H54 (cell line): ENCODE measurements around the gene LZTFL1.
"Not testable (repeated sequence)": the region's sequence is repeated elsewhere in the genome, so short reads cannot be mapped to it uniquely, and the experiment has no call there.

Experiments
- DNase-seq: peaks from one replicate; pipeline ENCODE4 v3.0.0; 2011; ENCODE audit warnings: low spot score, mixed read lengths; ENCODE audit not compliant: insufficient read length
- FAIRE-seq: peaks from 3 replicates; lab custom pipeline; 2011; peaks lifted over from hg19 to GRCh38; lab: Jason Lieb, UNC
- POLR2A ChIP-seq: IDR thresholded peaks from 2 replicates; pipeline ENCODE4 v1.6.1; 2011; ENCODE audit warnings: low read depth, mild to moderate bottlenecking, low read length

LZTFL1 gene

DNA sequence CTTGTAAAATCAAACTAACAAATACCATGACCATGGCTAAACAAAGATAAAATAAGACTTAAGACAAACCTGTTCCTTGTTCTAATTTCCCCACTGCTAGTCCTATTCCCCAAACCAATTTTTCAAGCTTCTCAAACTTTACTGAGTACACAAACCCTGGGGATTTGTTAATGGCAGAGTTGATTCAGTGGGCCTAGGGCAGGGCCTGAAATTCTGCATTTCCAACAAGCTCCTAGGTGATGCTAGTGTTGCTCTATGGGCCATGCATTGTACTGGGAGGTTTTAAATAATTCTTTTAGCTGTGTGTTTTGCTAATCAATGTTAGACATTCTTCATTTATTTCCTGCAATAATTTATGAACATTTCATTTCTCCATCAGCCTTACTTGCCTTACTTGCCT, 31.1 kb upstream of the LZTFL1 start:
- no peak for DNase-seq
- no peak for FAIRE-seq
- no peak for TF ChIP-seq POLR2A

DNA sequence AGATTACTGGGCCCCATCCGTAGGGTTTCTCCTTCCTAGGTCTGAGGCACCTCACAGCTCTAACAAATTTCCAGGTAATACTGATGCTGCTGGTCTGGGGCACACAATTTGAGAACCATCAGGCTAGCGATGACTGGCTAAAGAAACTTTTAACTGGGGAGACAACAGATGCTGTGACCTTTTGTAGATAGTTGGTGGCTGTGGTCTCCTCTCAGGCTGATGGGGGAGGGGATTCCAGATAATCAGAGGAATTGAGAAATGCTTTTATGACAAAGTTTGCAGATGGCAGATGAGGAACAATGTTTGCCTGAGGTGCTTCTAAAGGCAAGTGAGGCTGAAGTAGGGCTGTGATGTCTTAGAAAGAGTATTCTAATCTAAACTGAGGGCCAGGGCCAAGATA, 30.6 kb upstream of the LZTFL1 start:
- FAIRE-seq, result no peak
- TF ChIP-seq POLR2A, result no peak

DNA sequence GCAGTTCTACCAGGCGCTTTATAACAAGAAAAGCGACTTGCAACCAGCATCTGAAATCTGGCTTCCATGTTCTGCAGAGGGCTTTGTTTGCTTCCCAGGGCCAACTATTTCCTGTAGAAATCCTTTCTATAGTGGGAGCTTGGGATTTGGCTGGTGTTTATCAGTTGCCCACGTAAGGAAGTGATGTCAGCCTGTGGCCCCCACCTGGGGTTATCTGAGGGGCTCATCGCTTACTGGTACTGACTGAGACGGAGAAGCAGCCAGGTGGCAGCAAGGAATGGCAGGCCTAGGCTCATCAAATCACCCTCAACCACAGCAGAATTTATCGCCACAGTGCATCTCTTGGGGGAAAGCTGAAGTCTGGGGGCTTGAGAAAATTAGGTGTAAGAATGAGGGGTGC, 29.9 kb upstream of the LZTFL1 start:
- no peak for DNase-seq
- no peak for TF ChIP-seq POLR2A
- FAIRE-seq, result no peak

More for the DNA sequence above, 30.6 kb upstream of the LZTFL1 start:
- no peak for DNase-seq

DNA sequence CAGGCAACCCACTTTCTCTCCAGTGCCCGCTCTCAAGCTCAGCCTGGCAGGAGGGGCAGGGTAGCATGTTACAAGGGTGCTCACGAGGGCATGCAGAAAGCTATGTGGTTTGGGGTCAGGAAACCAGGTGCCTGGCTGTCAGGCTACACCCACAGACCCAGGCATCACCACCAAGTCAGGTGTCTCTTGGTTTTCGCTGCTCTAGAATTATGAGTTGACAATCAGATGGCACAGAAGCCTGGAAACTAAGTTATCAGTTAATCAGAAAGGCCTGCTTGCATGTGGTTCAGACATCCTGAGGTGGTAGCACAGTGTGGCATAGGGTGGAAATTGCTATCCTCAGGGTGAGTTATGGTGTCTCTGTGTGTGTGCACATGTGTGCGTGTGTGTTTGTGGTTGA, 28.2 kb upstream of the LZTFL1 start:
- TF ChIP-seq POLR2A, result no peak
- DNase-seq, result no peak
- FAIRE-seq, result no peak

DNA sequence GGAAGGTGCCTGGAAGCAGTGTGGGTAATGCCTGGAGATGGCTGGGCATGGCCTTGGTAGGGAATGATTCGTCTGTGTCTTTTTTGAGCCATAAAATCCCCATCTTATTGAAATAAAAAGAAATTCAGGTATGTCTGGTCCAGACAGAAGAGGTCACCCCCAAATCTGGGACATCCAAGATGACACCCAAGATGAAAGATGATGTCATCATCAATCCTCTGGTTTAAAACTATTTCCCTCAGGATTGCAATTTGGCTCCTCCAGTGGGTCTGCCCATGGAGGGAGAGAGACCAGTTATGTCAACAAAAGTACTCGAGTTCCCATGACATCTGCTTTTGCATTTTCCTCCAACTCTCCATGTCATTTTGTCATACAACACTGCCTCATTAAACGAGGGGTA, 27.7 kb upstream of the LZTFL1 start:
- DNase-seq (no peak), FAIRE-seq (no peak)

DNA sequence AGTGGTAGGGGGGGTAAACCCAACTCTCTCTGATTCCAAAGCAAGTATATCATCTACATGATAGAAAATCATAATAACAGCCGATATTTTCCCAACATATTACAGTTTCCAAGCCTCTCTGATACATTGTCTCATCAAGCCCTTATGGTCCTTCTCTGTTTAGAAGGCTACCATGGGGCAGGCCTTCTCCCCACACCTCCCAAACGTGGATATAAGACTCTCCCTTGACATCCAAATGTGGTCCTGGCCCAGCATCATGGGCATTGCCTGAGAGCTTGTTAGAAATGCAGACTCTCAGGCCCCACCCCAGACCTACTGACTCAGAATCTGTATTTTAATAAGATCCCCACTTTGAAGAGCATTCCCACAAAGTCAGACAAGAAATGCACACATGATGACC, 26.7 kb upstream of the LZTFL1 start:
- no peak for FAIRE-seq
- TF ChIP-seq POLR2A, result no peak
- DNase-seq, result no peak

More for the DNA sequence above, 27.7 kb upstream of the LZTFL1 start:
- no peak for TF ChIP-seq POLR2A

DNA sequence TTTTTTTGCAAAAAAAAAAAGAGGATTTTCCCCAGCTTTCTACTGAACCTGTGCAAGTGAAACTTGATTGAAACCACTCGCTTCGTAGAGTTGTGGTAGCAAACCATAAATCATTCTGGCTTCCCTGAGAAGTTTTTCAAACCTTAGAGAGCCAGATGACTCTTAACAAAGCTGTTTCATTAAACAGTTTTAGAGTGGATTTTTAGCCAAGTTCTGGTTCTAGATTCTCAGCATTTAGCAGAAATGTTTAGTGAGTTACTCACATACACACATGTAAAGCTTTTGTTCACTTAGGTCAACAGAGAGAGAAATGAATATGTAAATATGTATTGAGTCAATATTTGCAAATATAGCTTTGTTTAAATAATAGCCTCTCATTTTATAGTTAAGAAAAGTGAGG, 26.3 kb upstream of the LZTFL1 start:
- DNase-seq, result no peak

DNA sequence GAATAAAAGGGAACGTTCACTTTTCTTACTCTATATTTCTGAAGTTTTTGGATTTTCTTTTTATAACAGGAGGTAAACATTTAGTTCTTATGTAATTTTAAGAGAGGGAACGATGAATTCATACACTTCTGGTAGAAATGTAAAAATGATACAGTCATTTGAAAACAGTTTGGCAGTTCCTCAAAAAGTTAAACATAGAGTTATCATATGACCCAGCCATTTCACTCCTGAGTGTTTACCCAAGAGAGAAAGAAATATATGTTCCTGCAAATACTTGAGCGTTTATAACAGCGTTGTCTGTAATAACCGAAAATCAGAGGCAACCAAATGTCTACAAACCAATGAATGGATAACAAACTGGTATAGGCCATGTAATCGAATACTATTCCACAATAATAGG, 23.6 kb upstream of the LZTFL1 start:
- TF ChIP-seq POLR2A, result no peak
- DNase-seq (no peak), FAIRE-seq (no peak)

More for the DNA sequence above, 26.3 kb upstream of the LZTFL1 start:
- no peak for FAIRE-seq
- no peak for TF ChIP-seq POLR2A

DNA sequence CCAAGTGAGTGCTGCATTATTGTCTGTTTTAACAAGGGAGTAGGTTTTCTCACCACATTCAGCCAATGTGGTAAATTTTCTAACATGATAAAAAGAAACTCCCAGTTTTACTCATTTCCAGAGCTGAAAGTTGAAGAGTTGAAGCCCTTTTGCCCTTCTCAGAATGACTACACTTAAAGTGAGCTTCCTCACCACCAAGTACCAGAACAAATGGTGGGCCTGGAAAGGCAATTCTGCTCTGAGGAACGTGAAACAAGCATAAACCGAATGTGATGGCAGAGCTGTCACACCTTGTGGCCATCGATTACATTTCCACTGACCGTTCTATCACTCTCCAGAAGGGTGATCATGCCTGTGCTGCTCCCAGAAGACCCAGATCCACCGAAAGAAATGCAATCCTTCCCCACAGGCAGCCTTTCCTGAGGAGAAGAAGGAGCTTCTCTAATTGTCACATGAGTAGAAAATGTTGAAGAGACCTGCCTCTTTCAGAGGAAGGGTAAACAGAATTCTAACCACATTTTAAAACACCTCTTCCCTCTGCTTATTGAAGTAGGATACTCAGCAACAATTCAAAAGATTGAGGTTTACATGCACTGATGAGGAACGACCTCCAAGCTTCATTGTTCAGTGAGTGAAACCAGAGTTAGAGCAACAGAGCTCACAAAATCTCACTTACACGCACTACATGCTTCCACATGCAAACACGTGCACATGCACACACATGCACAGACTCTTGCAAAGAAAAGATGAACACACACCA, 23.0 kb upstream of the LZTFL1 start:
- no peak for TF ChIP-seq POLR2A
- FAIRE-seq, result no peak
- DNase-seq, result no peak

DNA sequence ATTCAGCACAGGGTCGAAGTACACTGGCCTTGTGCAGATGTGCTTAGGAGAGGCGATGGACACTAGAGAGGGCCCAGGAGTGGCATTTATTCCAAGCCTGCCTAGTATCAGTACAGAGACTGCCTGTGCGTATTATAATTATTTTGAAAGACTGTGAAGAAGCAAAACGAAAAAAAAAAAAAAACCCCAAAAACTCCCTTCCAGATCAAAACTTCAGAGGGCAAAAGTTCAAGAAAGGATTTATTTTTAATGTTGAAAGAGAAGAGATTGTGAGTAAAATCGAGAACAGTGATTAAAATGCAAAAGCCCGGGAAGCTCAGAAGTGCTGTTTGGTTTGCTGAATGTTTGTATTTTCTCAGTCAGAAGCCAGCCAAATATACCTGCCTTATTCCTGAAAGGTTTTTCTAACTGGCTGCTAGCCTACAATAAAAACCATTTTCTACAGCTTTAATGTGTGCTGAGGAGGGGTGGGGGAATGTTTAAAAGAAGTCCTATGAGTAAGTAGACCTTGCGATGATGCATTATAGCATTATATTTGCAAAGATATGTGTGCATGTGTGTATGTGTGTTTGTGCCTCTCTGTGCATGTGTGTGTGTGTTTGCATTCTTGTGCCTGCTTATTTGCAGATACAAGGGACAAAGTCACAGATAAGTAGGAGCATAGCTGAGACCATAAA, 19.3 kb upstream of the LZTFL1 start:
- DNase-seq (no peak), FAIRE-seq (no peak)
- no peak for TF ChIP-seq POLR2A

DNA sequence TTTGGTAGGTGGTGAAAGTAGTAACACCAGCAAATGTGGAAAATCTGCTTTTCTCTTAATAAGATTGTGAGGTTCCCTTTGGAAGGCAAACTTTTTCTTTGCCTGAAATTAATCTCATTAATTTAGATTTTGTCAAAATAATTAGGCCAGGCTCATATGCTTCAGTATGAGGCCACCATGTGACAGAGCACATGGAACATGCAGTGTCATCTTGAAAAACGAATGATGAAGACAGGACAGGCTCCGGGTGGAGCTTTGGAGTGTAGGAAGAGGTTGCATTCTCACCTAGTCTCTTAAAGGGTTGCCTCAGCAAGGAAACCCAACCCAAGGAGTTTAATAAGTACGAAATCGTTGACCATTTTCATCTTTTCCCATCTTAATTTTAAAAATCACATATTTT, 18.6 kb upstream of the LZTFL1 start:
- no peak for TF ChIP-seq POLR2A
- FAIRE-seq, result no peak
- no peak for DNase-seq

DNA sequence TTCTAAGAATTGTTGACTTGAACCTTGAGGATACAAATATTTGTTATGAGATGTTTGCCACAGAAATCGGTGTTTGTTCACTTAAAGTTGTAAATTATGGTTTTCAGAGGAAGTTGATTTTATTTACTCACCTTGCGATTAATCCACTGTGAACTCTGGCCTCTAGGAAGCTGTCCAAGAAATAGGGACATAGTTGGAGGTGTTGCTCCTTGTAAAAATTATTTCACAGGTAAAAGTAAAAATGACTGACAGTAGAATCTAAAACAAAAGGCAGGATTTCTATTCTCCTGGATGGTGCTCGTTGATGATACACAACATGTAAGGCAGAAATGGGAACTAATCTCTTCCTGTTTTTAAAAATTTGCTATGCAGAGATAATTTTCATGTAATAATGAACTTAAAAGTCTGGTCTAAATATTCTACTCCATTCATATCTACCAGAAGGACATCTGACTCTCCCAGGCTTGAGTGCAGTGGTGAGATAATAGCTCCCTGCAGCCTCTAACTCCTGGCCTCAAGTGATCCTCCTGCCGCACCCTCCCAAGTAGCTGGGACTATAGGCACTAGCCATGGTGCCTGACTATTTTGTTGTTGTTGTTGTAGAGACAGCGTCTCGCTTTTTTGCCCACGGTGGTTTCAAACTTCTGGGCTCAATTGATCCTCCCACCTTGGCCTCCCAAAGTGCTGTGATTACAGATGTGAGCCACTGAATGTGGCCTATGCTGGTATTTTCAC, 17.1 kb upstream of the LZTFL1 start:
- no peak for DNase-seq
- no peak for TF ChIP-seq POLR2A
- FAIRE-seq, result no peak

DNA sequence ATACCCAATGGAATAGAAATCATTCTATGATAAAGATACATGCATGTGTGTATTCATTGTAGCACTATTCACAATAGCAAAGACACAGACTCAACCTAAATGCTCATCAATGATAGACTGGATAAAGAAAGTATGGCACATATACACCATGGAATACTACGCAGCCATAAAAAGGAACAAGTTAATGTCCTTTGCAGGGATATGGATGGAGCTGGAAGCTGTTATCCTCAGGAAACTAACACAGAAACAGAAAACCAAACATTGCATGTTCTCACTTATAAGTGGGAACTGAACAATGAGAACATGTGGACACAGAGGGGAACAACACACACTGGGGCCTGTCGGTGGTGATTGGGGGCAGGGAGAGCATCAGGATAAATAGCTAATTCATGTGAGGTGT, 15.1 kb upstream of the LZTFL1 start:
- FAIRE-seq, result not testable (repeated sequence)

DNA sequence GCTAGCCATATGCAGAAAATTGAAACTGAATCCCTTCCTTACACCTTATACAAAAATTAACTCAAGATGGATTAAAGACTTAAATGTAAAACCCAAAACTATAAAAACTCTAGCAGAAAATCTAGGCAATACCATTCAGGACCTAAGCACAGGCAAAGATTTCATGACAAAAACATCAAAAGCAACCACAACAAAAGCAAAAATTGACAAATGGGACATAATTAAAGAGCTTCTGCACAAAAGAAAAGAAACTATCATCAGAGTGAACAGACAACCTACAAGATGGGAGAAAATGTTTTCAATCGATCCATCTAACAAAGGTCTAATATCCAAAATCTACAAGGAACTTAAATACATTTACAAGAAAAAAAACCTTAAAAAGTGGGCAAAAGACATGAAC, 14.4 kb upstream of the LZTFL1 start:
- not testable (repeated sequence) for DNase-seq, FAIRE-seq

More for the DNA sequence above, 15.1 kb upstream of the LZTFL1 start:
- not testable (repeated sequence) for DNase-seq
